WTC11 (cell line): Measurements from ENCODE around the gene LAMC3. TPM values are rescaled to one million over a fixed set of nuclear protein-coding genes. Genes with fewer than 3 reads are reported as not detected.

Source experiments
- ATAC-seq: fragments of 200-7000 bp; cut with Tn5 transposase; 2 replicates; pipeline ENCODE4 v1.10.0; 2021; ENCODE audit warnings: mild to moderate bottlenecking, moderate library complexity
- CTCF ChIA-PET: fragments of 300-600 bp; sonication (Branson Sonifier 250); formaldehyde crosslinking; loops from one replicate; lab custom pipeline; 2021; ENCODE audit warnings: antibody characterized with exemption; lab: Charles Lee
- POLR2A ChIA-PET: fragments of 350-600 bp; sonication (Branson Sonifier 250); formaldehyde crosslinking; loops from one replicate; lab custom pipeline; 2021; ENCODE audit warnings: antibody characterized with exemption; lab: Charles Lee
- DNase-seq: peaks from one replicate; pipeline ENCODE4 v3.0.0; 2021; ENCODE audit warnings: low spot score
- H3K27ac Mint-ChIP-seq: 2 replicates; pipeline ENCODE4 v1.8.0; 2021; ENCODE audit warnings: mixed read lengths
- H3K27me3 Mint-ChIP-seq: 2 replicates; pipeline ENCODE4 v1.8.0; 2021; ENCODE audit warnings: low read depth, mild to moderate bottlenecking, moderate library complexity, mixed read lengths
- H3K36me3 Mint-ChIP-seq: 2 replicates; pipeline ENCODE4 v1.8.0; 2021; ENCODE audit warnings: mixed read lengths
- H3K4me1 Mint-ChIP-seq: 2 replicates; pipeline ENCODE4 v1.8.0; 2022; ENCODE audit warnings: mixed read lengths
- H3K4me3 Mint-ChIP-seq: 2 replicates; pipeline ENCODE4 v1.8.0; 2021; ENCODE audit warnings: mild to moderate bottlenecking, moderate library complexity, mixed read lengths
- H3K9me3 Mint-ChIP-seq: 2 replicates; pipeline ENCODE4 v1.8.0; 2021; ENCODE audit warnings: mixed read lengths
- CTCF ChIP-seq: fragments of 200-600 bp; IDR thresholded peaks from 2 replicates; pipeline ENCODE4 v1.8.0; 2022; ENCODE audit warnings: antibody characterized with exemption
- E2F5 ChIP-seq: sonication (generic); formaldehyde crosslinking; IDR thresholded peaks from 2 replicates; pipeline ENCODE4 v1.8.1; 2022; ENCODE audit warnings: mild to moderate bottlenecking, moderate library complexity, missing genetic modification reagents
- FOXP1 ChIP-seq: sonication (generic); formaldehyde crosslinking; IDR thresholded peaks from 2 replicates; pipeline ENCODE4 v1.8.0; 2022; ENCODE audit warnings: missing genetic modification reagents, mild to moderate bottlenecking, moderate library complexity, borderline replicate concordance
- GRHL2 ChIP-seq: fragments of 250-450 bp; sonication (Bioruptor Pico); IDR thresholded peaks from 2 replicates; pipeline ENCODE4 v1.8.0; 2022; ENCODE audit warnings: mild to moderate bottlenecking, moderate library complexity; ENCODE audit not compliant: insufficient replicate concordance, severe bottlenecking
- HMGA2 ChIP-seq: fragments of 250-450 bp; sonication (Bioruptor Pico); IDR thresholded peaks from 2 replicates; pipeline ENCODE4 v1.4.0; 2021; ENCODE audit warnings: mild to moderate bottlenecking, moderate library complexity
- JUN ChIP-seq: sonication (generic); formaldehyde crosslinking; IDR thresholded peaks from 2 replicates; pipeline ENCODE4 v1.8.0; 2023; ENCODE audit warnings: mild to moderate bottlenecking, missing genetic modification reagents
- NFE2L1 ChIP-seq: sonication (generic); formaldehyde crosslinking; IDR thresholded peaks from 2 replicates; pipeline ENCODE4 v1.8.1; 2023; ENCODE audit warnings: missing genetic modification reagents
- NR2C2 ChIP-seq: sonication (generic); formaldehyde crosslinking; IDR thresholded peaks from 2 replicates; pipeline ENCODE4 v1.8.0; 2022; ENCODE audit warnings: mild to moderate bottlenecking, missing genetic modification reagents
- NR3C1 ChIP-seq: sonication (generic); formaldehyde crosslinking; conservative IDR thresholded peaks from 2 replicates; pipeline ENCODE4 v1.8.1; 2023; ENCODE audit warnings: low read depth, mild to moderate bottlenecking, missing genetic modification reagents
- OVOL2 ChIP-seq: fragments of 250-450 bp; sonication (Bioruptor Pico); IDR thresholded peaks from 2 replicates; pipeline ENCODE4 v1.9.0; 2021; ENCODE audit warnings: mild to moderate bottlenecking, borderline replicate concordance
- PRRX2 ChIP-seq: fragments of 250-450 bp; sonication (Bioruptor Pico); IDR thresholded peaks from 2 replicates; pipeline ENCODE4 v1.8.0; 2021; ENCODE audit warnings: mild to moderate bottlenecking
- SOX15 ChIP-seq: fragments of 250-450 bp; sonication (Bioruptor Pico); IDR thresholded peaks from 2 replicates; pipeline ENCODE4 v1.9.0; 2021; ENCODE audit warnings: mild to moderate bottlenecking
- TP53 ChIP-seq: sonication (generic); formaldehyde crosslinking; IDR thresholded peaks from 2 replicates; pipeline ENCODE4 v1.8.1; 2023; ENCODE audit warnings: mild to moderate bottlenecking, missing genetic modification reagents
- ZNF232 ChIP-seq: sonication (generic); formaldehyde crosslinking; IDR thresholded peaks from 2 replicates; pipeline ENCODE4 v1.8.0; 2022; ENCODE audit warnings: mild to moderate bottlenecking, missing genetic modification reagents
- ZNF416 ChIP-seq: fragments of 250-450 bp; sonication (Bioruptor Pico); IDR thresholded peaks from 2 replicates; pipeline ENCODE4 v1.9.0; 2021; ENCODE audit warnings: mild to moderate bottlenecking, inconsistent platforms
- total RNA-seq: library from RNA; stranded (reverse); gene quantifications from 3 replicates; pipeline ENCODE4 v1.2.3, GENCODE V29; 2021
- TF ChIP-seq, protein P1 (sequence below): sonication (generic); formaldehyde crosslinking; IDR thresholded peaks from 2 replicates; pipeline ENCODE4 v1.8.1; 2023; ENCODE audit warnings: mild to moderate bottlenecking, missing genetic modification reagents, borderline replicate concordance
- TF ChIP-seq, protein P2 (sequence below): fragments of 250-450 bp; sonication (Bioruptor Pico); conservative IDR thresholded peaks from 2 replicates; pipeline ENCODE4 v1.9.0; 2021; ENCODE audit warnings: mild to moderate bottlenecking
- TF ChIP-seq, protein P3 (sequence below): sonication (generic); formaldehyde crosslinking; IDR thresholded peaks from 2 replicates; pipeline ENCODE4 v1.8.0; 2023; ENCODE audit warnings: missing genetic modification reagents, mild to moderate bottlenecking, borderline replicate concordance
- TF ChIP-seq, protein P4 (sequence below): sonication (generic); formaldehyde crosslinking; IDR thresholded peaks from 2 replicates; pipeline ENCODE4 v1.8.0; 2022; ENCODE audit warnings: mild to moderate bottlenecking, missing genetic modification reagents

The LAMC3 gene
- total RNA-seq, 1 experiment from 2014 or later: 50.9 TPM

GRCh38 chr9:130982636-130983358, 26.2 kb upstream of the LAMC3 start (continued):
- TF ChIP-seq, protein P1, sequence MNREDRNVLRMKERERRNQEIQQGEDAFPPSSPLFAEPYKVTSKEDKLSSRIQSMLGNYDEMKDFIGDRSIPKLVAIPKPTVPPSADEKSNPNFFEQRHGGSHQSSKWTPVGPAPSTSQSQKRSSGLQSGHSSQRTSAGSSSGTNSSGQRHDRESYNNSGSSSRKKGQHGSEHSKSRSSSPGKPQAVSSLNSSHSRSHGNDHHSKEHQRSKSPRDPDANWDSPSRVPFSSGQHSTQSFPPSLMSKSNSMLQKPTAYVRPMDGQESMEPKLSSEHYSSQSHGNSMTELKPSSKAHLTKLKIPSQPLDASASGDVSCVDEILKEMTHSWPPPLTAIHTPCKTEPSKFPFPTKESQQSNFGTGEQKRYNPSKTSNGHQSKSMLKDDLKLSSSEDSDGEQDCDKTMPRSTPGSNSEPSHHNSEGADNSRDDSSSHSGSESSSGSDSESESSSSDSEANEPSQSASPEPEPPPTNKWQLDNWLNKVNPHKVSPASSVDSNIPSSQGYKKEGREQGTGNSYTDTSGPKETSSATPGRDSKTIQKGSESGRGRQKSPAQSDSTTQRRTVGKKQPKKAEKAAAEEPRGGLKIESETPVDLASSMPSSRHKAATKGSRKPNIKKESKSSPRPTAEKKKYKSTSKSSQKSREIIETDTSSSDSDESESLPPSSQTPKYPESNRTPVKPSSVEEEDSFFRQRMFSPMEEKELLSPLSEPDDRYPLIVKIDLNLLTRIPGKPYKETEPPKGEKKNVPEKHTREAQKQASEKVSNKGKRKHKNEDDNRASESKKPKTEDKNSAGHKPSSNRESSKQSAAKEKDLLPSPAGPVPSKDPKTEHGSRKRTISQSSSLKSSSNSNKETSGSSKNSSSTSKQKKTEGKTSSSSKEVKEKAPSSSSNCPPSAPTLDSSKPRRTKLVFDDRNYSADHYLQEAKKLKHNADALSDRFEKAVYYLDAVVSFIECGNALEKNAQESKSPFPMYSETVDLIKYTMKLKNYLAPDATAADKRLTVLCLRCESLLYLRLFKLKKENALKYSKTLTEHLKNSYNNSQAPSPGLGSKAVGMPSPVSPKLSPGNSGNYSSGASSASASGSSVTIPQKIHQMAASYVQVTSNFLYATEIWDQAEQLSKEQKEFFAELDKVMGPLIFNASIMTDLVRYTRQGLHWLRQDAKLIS (CRISPR knock-in tag): no peak
- TF ChIP-seq NFE2L1 (no peak), NR2C2 (CRISPR knock-in tag) (no peak), PRRX2 (CRISPR knock-in tag) (no peak), SOX15 (no peak), JUN (CRISPR knock-in tag) (no peak)
- TF ChIP-seq, protein P2, sequence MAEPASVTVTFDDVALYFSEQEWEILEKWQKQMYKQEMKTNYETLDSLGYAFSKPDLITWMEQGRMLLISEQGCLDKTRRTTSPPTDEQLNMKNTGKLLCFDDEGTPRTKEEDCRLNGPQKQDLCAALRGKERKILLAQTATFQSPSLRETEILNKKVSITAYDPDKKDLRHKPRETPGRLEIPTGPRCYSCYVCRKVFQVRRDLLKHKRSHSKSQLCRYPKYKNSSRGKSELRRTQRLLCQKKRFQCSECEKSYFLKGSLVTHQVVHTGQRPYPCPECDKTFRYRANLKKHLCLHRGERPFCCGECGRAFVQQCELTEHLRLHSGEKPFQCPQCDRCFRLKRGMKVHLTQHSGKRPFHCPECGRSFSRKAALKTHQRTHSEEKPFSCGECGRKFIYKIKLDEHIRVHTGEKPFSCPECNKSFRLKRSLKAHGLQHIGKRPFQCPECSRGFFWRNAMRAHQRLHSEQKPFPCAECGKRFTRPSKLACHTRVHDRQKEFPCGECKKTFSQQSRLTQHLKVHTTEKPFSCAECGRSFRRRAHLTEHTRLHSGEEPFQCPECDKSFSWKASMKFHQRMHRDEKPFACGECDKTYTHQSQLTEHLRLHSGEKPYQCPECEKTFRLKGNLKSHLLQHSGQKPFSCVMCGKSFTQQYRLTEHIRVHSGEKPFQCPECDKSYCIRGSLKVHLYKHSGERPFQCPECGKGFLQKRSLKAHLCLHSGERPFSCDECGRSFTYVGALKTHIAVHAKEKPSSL (CRISPR knock-in tag): no peak
- TF ChIP-seq, protein P3, sequence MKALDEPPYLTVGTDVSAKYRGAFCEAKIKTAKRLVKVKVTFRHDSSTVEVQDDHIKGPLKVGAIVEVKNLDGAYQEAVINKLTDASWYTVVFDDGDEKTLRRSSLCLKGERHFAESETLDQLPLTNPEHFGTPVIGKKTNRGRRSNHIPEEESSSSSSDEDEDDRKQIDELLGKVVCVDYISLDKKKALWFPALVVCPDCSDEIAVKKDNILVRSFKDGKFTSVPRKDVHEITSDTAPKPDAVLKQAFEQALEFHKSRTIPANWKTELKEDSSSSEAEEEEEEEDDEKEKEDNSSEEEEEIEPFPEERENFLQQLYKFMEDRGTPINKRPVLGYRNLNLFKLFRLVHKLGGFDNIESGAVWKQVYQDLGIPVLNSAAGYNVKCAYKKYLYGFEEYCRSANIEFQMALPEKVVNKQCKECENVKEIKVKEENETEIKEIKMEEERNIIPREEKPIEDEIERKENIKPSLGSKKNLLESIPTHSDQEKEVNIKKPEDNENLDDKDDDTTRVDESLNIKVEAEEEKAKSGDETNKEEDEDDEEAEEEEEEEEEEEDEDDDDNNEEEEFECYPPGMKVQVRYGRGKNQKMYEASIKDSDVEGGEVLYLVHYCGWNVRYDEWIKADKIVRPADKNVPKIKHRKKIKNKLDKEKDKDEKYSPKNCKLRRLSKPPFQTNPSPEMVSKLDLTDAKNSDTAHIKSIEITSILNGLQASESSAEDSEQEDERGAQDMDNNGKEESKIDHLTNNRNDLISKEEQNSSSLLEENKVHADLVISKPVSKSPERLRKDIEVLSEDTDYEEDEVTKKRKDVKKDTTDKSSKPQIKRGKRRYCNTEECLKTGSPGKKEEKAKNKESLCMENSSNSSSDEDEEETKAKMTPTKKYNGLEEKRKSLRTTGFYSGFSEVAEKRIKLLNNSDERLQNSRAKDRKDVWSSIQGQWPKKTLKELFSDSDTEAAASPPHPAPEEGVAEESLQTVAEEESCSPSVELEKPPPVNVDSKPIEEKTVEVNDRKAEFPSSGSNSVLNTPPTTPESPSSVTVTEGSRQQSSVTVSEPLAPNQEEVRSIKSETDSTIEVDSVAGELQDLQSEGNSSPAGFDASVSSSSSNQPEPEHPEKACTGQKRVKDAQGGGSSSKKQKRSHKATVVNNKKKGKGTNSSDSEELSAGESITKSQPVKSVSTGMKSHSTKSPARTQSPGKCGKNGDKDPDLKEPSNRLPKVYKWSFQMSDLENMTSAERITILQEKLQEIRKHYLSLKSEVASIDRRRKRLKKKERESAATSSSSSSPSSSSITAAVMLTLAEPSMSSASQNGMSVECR (CRISPR knock-in tag): no peak
- TF ChIP-seq, protein P4, sequence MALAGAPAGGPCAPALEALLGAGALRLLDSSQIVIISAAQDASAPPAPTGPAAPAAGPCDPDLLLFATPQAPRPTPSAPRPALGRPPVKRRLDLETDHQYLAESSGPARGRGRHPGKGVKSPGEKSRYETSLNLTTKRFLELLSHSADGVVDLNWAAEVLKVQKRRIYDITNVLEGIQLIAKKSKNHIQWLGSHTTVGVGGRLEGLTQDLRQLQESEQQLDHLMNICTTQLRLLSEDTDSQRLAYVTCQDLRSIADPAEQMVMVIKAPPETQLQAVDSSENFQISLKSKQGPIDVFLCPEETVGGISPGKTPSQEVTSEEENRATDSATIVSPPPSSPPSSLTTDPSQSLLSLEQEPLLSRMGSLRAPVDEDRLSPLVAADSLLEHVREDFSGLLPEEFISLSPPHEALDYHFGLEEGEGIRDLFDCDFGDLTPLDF (CRISPR knock-in tag): no peak
- TF ChIP-seq, all 79 proteins: peak for 0

GRCh38 chr9:130983359-130983670, 25.7 kb upstream of the LAMC3 start:
- Mint-ChIP-seq H3K4me1 (peaks cover 7% of the 10 kb centered on the region; the same call in 1 of the 2 replicates), H3K27ac (no peak overlapping the region), H3K9me3 (peaks cover 2% of the 10 kb centered on the region), H3K36me3 (no peaks in the 10 kb centered on the region), H3K27me3 (no peaks in the 10 kb centered on the region), H3K4me3 (no peak overlapping the region)
- ChIA-PET POLR2A (no interaction called here), CTCF (interaction anchor here (0.8 to 3.2 kb wide), 3 partner anchors 10 to 43 kb away, joined by 3 to 20 read pairs (median 4); no protein-coding TSS in a partner anchor)
- DNase-seq (no peak), ATAC-seq (no peak)
- TF ChIP-seq NR3C1 (CRISPR knock-in tag) (no peak), CTCF (no peak), TP53 (CRISPR knock-in tag) (no peak), OVOL2 (CRISPR knock-in tag) (no peak), ZNF416 (CRISPR knock-in tag) (no peak), FOXP1 (no peak), ZNF232 (CRISPR knock-in tag) (no peak), HMGA2 (no peak), E2F5 (no peak), GRHL2 (no peak)
